OCI-LY7 (cell line): ENCODE data around the gene PTH2. TPM values are rescaled to one million over a fixed set of nuclear protein-coding genes. Genes with fewer than 3 reads are reported as not detected.

ENCODE experiments used
- BruUV-seq: library from RNA; stranded (reverse); fragments of 400-500 nt; replicated peaks from 2 replicates; lab custom pipeline; 2021; lab: Mats Ljungman, UMichigan
- CTCF ChIA-PET: fragments of 300-600 bp; sonication (Branson Sonifier 250); formaldehyde crosslinking; loops from one replicate; lab custom pipeline; 2022; ENCODE audit warnings: antibody characterized with exemption; ENCODE audit not compliant: unreplicated experiment; lab: Charles Lee
- POLR2A ChIA-PET: fragments of 300-600 bp; sonication (Branson Sonifier 250); formaldehyde crosslinking; loops from one replicate; lab custom pipeline; 2022; ENCODE audit warnings: antibody characterized with exemption; lab: Charles Lee
- DNase-seq: peaks from one replicate; pipeline ENCODE4 v3.0.0-alpha.2; 2015; ENCODE audit warnings: low spot score
- H2AFZ ChIP-seq: fragments of 200-600 bp; sonication (generic), shearing (Covaris generic); 2 replicates; pipeline ENCODE4 v1.6.1; 2014; ENCODE audit warnings: mild to moderate bottlenecking, antibody characterized with exemption, low read length, moderate library complexity
- H3K27ac ChIP-seq: fragments of 200-600 bp; sonication (generic); 2 replicates; pipeline ENCODE4 v1.5.1; 2014; ENCODE audit warnings: mixed run types, low read depth, mild to moderate bottlenecking, moderate library complexity, low read length, inconsistent platforms; ENCODE audit not compliant: poor library complexity, severe bottlenecking
- H3K36me3 ChIP-seq: fragments of 200-600 bp; sonication (generic); 2 replicates; pipeline ENCODE4 v1.6.1; 2014; ENCODE audit warnings: mild to moderate bottlenecking, antibody characterized with exemption, low read length, moderate library complexity, mixed read lengths; ENCODE audit not compliant: insufficient read depth
- H3K4me1 ChIP-seq: fragments of 200-600 bp; sonication (generic); 2 replicates; pipeline ENCODE4 v1.5.1; 2014; ENCODE audit warnings: mild to moderate bottlenecking, low read length; ENCODE audit not compliant: insufficient read depth, poor library complexity, severe bottlenecking
- H3K4me2 ChIP-seq: fragments of 200-600 bp; sonication (generic); 2 replicates; pipeline ENCODE4 v1.6.1; 2014; ENCODE audit warnings: mild to moderate bottlenecking, low read length
- H3K4me3 ChIP-seq: fragments of 200-600 bp; sonication (generic); 2 replicates; pipeline ENCODE4 v1.5.1; 2014; ENCODE audit warnings: mild to moderate bottlenecking, low read depth, low read length; ENCODE audit not compliant: poor library complexity, severe bottlenecking
- H3K79me2 ChIP-seq: fragments of 200-600 bp; sonication (generic); 2 replicates; pipeline ENCODE4 v1.6.1; 2016; ENCODE audit warnings: low read depth, mild to moderate bottlenecking, low read length, moderate library complexity, mixed read lengths; ENCODE audit not compliant: insufficient read depth
- H3K9me2 ChIP-seq: fragments of 200-600 bp; sonication (generic); 2 replicates; pipeline ENCODE4 v1.6.1; 2016; ENCODE audit warnings: mild to moderate bottlenecking, low read length, mixed read lengths; ENCODE audit not compliant: insufficient read depth
- H3K9me3 ChIP-seq: fragments of 200-600 bp; sonication (generic); 2 replicates; pipeline ENCODE4 v1.6.1; 2014; ENCODE audit warnings: mild to moderate bottlenecking, mixed run types, low read length, mixed read lengths
- H4K20me1 ChIP-seq: fragments of 200-600 bp; sonication (generic); 2 replicates; pipeline ENCODE4 v1.6.1; 2014; ENCODE audit warnings: mild to moderate bottlenecking, antibody characterized with exemption, low read length, moderate library complexity, mixed read lengths; ENCODE audit not compliant: insufficient read depth
- CTCF ChIP-seq: fragments of 200-600 bp; sonication (generic); conservative IDR thresholded peaks from 2 replicates; pipeline ENCODE4 v1.5.1; 2014; ENCODE audit warnings: mild to moderate bottlenecking, antibody characterized with exemption, low read length, moderate library complexity, mixed read lengths
- EZH2phosphoT487 ChIP-seq: fragments of 200-600 bp; sonication (generic); IDR thresholded peaks from 2 replicates; pipeline ENCODE4 v1.6.1; 2018; ENCODE audit warnings: low read depth, borderline replicate concordance, mild to moderate bottlenecking, mixed run types, antibody characterized with exemption, low read length, moderate library complexity, mixed read lengths
- intact Hi-C: fragments of 100-400 bp; cut with micrococcal nuclease; formaldehyde crosslinking; loops from one replicate; pipeline ENCODE4 v1.10.0; 2022; ENCODE audit not compliant: unreplicated experiment
- total RNA-seq, 2 experiments: library from RNA; depleted of rRNA in 1 of 2; stranded (reverse); fragments of >200 nt in 1 of 2; shearing (Covaris generic) in 1 of 2; gene quantifications; 2 replicates each; pipeline ENCODE4 v1.2.3, GENCODE V29; 2014 to 2022

PTH2 gene
- total RNA-seq, 2 experiments from 2014 or later: 0.66 to 1.7 TPM

GRCh38 chr19:49423985-49424303 is 703 bp upstream of the PTH2 start:
- H3K79me2 ChIP-seq: no peaks in the 10 kb centered on the region
- H3K9me3 ChIP-seq: no peaks in the 10 kb centered on the region
- peaks cover 63% of the 10 kb centered on the region for H3K4me1 ChIP-seq
- no peak overlapping the region for H2AFZ ChIP-seq
- no peak for DNase-seq
- H4K20me1 ChIP-seq: no peaks in the 10 kb centered on the region
- no TSS peak for BruUV-seq
- intact Hi-C loops: no loop called here
- peak overlapping the region; percentile 20; the same call in 1 of the 2 replicates for H3K4me2 ChIP-seq
- H3K27ac ChIP-seq: no peak overlapping the region
- POLR2A ChIA-PET: no interaction called here
- TF ChIP-seq EZH2phosphoT487: no peak
- TF ChIP-seq CTCF: no peak
- H3K4me3 ChIP-seq: no peak overlapping the region
- H3K36me3 ChIP-seq: no peaks in the 10 kb centered on the region
- CTCF ChIA-PET: no interaction called here
- no peaks in the 10 kb centered on the region for H3K9me2 ChIP-seq

GRCh38 chr19:49422407-49423070 is 702 bp downstream of the PTH2 start:
- Histone ChIP-seq H3K79me2 (no peaks in the 10 kb centered on the region), H3K36me3 (no peaks in the 10 kb centered on the region), H3K4me1 (peaks cover 63% of the 10 kb centered on the region), H3K9me3 (no peaks in the 10 kb centered on the region), H3K4me3 (no peak overlapping the region), H3K27ac (no peak overlapping the region), H2AFZ (no peak overlapping the region), H3K9me2 (no peaks in the 10 kb centered on the region), H4K20me1 (no peaks in the 10 kb centered on the region), H3K4me2 (no peak overlapping the region; the same call in 1 of the 2 replicates)
- DNase-seq: no peak
- ChIA-PET POLR2A (interaction anchor here (0.8 kb wide), 1 partner anchor 10 kb away, joined by 3 read pairs; no protein-coding TSS in a partner anchor), CTCF (interaction anchor here (0.9 kb wide), 1 partner anchor 12 kb away, joined by 3 read pairs; no protein-coding TSS in a partner anchor)
- intact Hi-C loops: no loop called here
- TF ChIP-seq CTCF (peak; percentile 55; the same call in 1 of the 2 replicates), EZH2phosphoT487 (no peak)
- no TSS peak for BruUV-seq

- no peak overlapping the region for H3K4me3 ChIP-seq
- no peaks in the 10 kb centered on the region for H3K9me3 ChIP-seq
- CTCF ChIA-PET: interaction anchor here (0.9 kb wide), 1 partner anchor 11 kb away, joined by 3 read pairs; no protein-coding TSS in a partner anchor
- H4K20me1 ChIP-seq: no peaks in the 10 kb centered on the region
- H3K4me2 ChIP-seq: peak overlapping the region; percentile 68
- no TSS peak for BruUV-seq
- DNase-seq: no peak
- no peaks in the 10 kb centered on the region for H3K9me2 ChIP-seq
- POLR2A ChIA-PET: interaction anchor here (0.5 to 0.8 kb wide), 2 partner anchors 10 to 68 kb away, joined by 3 read pairs; no protein-coding TSS in a partner anchor
- 0 out of 2 replicates have a peak overlapping the region, but pooled peaks have one; percentile 19 for H2AFZ ChIP-seq
- no peaks in the 10 kb centered on the region for H3K36me3 ChIP-seq
- TF ChIP-seq EZH2phosphoT487: no peak
- intact Hi-C loops: no loop called here
- peaks cover 64% of the 10 kb centered on the region for H3K4me1 ChIP-seq
- H3K79me2 ChIP-seq: no peaks in the 10 kb centered on the region
- no peak overlapping the region for H3K27ac ChIP-seq
Observed at GRCh38 chr19:49421878-49422202, 1.4 kb downstream of the PTH2 start.
